Subcutaneous abdominal adipose tissue (tissue), 5 donors: ENCODE results near the gene PKP2.

Experiments used
- H3K27ac ChIP-seq: one replicate; pipeline ENCODE4 v1.7.0; 2013; ENCODE audit warnings: low read depth, mild to moderate bottlenecking, inconsistent platforms, low read length, moderate library complexity
- H3K27me3 ChIP-seq, 5 donors: one replicate each; pipeline ENCODE4 v1.7.0; 2013; ENCODE audit warnings: low read length in 5 of 5, inconsistent platforms in 1 of 5; ENCODE audit not compliant: control insufficient read depth in 5 of 5, insufficient read depth in 4 of 5
- H3K36me3 ChIP-seq, 5 donors: one replicate each; pipeline ENCODE4 v1.7.0; 2013; ENCODE audit warnings: low read length in 5 of 5; ENCODE audit not compliant: control insufficient read depth in 5 of 5, insufficient read depth in 5 of 5
- H3K4me1 ChIP-seq, 5 donors: one replicate each; pipeline ENCODE4 v1.7.0; 2013; ENCODE audit warnings: low read length in 5 of 5, mild to moderate bottlenecking in 3 of 5, moderate library complexity in 1 of 5; ENCODE audit not compliant: control insufficient read depth in 5 of 5, insufficient read depth in 5 of 5
- H3K4me3 ChIP-seq, 5 donors: one replicate each; pipeline ENCODE4 v1.7.0; 2013; ENCODE audit warnings: low read length in 5 of 5, low read depth in 1 of 5
- H3K9ac ChIP-seq, 5 donors: one replicate each; pipeline ENCODE4 v1.7.0; 2013; ENCODE audit warnings: low read length in 5 of 5, mild to moderate bottlenecking in 4 of 5, moderate library complexity in 3 of 5
- H3K9me3 ChIP-seq, 5 donors: one replicate each; pipeline ENCODE4 v1.7.0; 2013; ENCODE audit warnings: low read length in 5 of 5; ENCODE audit not compliant: control insufficient read depth in 5 of 5
- donor health status: healthy.
- donor health status: healthy.
- donor health status: healthy.
- donor health status: healthy.
- donor health status: healthy.

Gene PKP2

DNA sequence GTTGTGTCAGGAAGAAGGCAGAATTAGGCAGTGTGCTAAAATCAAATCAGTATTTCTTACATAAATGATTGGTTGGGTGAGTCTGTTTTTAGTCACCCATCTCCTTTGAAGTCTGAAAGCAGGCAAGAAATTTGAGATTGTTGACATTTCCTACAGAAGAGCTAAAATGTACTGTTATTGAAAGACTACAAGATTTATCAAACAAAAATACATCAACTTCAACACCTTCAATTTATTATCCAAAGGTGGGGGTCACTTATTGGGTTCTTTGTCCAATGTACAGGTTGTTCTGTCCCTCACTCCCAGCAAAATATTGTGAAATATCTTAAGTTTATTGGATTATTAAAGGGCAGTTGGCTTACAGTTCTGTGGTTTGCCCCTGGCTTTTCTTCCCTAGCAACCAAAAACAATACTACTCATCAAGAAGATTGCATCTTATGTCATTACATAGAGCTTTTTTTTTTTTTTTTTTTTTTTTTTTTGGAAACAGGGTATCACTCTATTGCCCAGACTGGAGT, 20.6 kb upstream of the PKP2 start:
- H3K9ac ChIP-seq, result no peak overlapping the region
- H3K27ac ChIP-seq, result no peak overlapping the region
- H3K9me3 ChIP-seq, result no peaks in the 10 kb centered on the region
- H3K4me1 ChIP-seq, result no peaks in the 10 kb centered on the region
- H3K4me3 ChIP-seq, result no peak overlapping the region
- H3K27me3 ChIP-seq, result no peaks in the 10 kb centered on the region
- H3K36me3 ChIP-seq, result no peaks in the 10 kb centered on the region

DNA sequence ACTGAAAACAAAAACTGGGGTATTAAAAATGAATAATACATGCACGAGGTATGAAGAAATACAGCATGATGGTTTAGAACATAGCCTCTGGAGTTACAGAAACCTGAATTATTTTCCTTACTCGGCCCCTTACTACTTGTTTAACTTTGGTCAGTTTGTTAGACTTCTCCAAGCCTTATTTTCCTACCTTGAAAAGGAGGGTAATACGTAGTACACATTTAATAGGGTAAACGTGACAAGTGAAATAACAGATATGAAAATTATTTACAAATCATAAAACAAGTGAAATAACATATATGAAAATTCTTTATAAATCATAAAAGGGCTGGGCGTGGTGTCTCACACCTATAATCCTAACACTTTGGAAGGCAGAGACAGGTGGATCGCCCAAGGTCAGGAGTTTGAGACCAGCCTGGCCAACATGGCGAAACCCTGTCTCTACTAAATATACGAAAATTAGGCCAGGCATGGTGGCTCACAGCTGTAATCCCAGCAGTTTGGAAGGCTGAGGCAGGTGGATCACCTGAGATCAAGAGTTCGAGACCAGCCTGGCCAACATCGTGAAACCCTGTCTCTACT, 11.4 kb upstream of the PKP2 start:
- Histone ChIP-seq H3K9me3 (no peaks in the 10 kb centered on the region), H3K4me3 (no peak overlapping the region), H3K36me3 (no peaks in the 10 kb centered on the region), H3K9ac (no peak overlapping the region), H3K4me1 (no peaks in the 10 kb centered on the region), H3K27me3 (no peaks in the 10 kb centered on the region), H3K27ac (no peak overlapping the region)

DNA sequence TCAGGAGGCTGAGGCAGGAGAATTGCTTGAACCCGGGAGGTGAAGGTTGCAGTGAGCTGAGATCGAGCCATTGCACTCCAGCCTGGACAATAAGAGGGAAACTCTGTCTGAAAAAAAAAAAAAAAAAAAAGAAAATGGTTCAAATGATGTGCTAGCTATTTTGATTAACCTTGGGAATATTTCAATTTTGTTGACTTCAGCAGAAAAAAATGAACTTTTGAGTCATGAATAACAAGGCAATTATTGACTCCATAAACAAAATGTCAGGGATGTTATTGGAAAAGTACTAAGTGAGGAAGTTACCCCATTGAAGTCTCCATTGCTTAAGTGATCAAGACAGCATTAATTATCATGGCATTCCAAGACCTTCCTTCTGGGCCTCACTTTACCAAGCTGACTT, 10.6 kb upstream of the PKP2 start:
- Histone ChIP-seq H3K27ac (no peak overlapping the region), H3K4me3 (no peak overlapping the region), H3K27me3 (no peaks in the 10 kb centered on the region), H3K36me3 (no peaks in the 10 kb centered on the region), H3K9ac (no peak overlapping the region), H3K9me3 (no peaks in the 10 kb centered on the region), H3K4me1 (no peaks in the 10 kb centered on the region)

GRCh38 chr12:32906399-32907165, 10.0 kb upstream of the PKP2 start:
- Histone ChIP-seq H3K9me3 (no peaks in the 10 kb centered on the region), H3K27ac (no peak overlapping the region), H3K27me3 (no peaks in the 10 kb centered on the region), H3K9ac (no peak overlapping the region), H3K36me3 (no peaks in the 10 kb centered on the region), H3K4me1 (no peaks in the 10 kb centered on the region), H3K4me3 (no peak overlapping the region)

GRCh38 chr12:32903763-32904162, 7.2 kb upstream of the PKP2 start:
- Histone ChIP-seq H3K27ac (no peak overlapping the region), H3K9me3 (no peaks in the 10 kb centered on the region)

DNA sequence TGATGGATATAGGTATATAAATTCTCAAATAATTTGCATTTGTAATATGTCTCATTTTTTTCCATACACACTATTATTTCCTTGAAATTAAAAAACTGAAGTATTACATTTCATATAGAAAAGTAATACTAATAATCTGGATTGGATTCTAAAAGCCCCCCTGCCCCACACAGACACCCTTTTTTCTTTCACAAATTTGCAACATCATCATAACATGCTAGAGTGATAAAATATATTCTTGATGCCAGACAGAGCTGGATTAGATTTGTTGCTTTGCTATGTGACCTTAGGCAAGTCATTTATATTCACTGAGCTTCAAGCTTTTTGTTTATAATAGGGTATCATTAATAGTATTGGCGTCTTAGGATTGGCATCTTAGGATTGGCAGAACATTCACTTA, 6.7 kb upstream of the PKP2 start:
- H3K27me3 ChIP-seq, result no peaks in the 10 kb centered on the region
- no peak overlapping the region for H3K9ac ChIP-seq
- H3K27ac ChIP-seq, result no peak overlapping the region
- H3K36me3 ChIP-seq, result no peaks in the 10 kb centered on the region
- no peak overlapping the region for H3K4me3 ChIP-seq
- H3K9me3 ChIP-seq, result no peaks in the 10 kb centered on the region
- H3K4me1 ChIP-seq, result no peaks in the 10 kb centered on the region

More at GRCh38 chr12:32903763-32904162, 7.2 kb upstream of the PKP2 start:
- no peak overlapping the region for H3K4me3 ChIP-seq
- no peaks in the 10 kb centered on the region for H3K36me3 ChIP-seq
- no peaks in the 10 kb centered on the region for H3K27me3 ChIP-seq
- no peak overlapping the region for H3K9ac ChIP-seq
- H3K4me1 ChIP-seq, result no peaks in the 10 kb centered on the region

DNA sequence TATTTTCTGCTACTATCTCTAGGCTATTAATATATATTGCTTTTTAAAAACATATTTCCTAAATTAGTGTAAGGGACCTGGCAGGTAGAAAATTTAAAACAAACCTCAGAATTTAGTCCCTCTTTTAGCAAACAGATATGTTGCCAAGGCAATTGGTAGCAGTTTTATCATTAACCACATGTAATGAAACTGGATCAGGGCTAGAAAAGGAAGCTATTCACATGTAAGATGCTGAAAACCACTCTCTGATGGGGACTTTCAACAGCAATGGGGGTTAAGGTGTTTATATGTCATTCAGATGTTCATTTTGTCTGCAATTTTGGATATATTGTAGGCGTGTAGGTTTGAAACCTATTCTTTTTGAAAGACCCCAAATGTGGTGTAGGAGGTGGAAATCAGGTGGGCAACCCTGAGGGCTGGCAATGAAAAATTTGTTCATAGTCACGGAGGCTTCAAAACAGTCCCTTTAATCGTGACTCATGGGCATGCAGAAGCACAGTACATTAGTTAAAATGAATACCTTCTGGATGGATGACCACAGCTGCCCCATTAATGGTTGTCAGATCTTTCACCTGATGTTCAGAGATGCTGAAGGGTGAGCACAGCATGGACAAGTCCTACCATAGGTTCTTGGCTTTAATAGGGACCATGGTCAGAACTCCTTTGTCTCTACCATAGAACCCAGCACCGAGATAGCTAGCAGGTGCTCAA, 5.9 kb upstream of the PKP2 start:
- Histone ChIP-seq H3K9me3 (no peaks in the 10 kb centered on the region), H3K4me3 (no peak overlapping the region), H3K27me3 (no peaks in the 10 kb centered on the region), H3K36me3 (no peaks in the 10 kb centered on the region), H3K4me1 (no peaks in the 10 kb centered on the region), H3K9ac (no peak overlapping the region), H3K27ac (no peak overlapping the region)

- no peak overlapping the region for H3K4me3 ChIP-seq
- H3K27ac ChIP-seq, result no peak overlapping the region
- H3K9ac ChIP-seq, result no peak overlapping the region
- H3K4me1 ChIP-seq, result peaks cover 0 to 6% (median 4%) of the 10 kb centered on the region in 5 donors
- H3K36me3 ChIP-seq, result no peaks in the 10 kb centered on the region
- H3K27me3 ChIP-seq, result no peaks in the 10 kb centered on the region
- H3K9me3 ChIP-seq, result no peaks in the 10 kb centered on the region
These were observed 5.0 kb upstream of the PKP2 start for GRCh38 chr12:32901553-32901952.

DNA sequence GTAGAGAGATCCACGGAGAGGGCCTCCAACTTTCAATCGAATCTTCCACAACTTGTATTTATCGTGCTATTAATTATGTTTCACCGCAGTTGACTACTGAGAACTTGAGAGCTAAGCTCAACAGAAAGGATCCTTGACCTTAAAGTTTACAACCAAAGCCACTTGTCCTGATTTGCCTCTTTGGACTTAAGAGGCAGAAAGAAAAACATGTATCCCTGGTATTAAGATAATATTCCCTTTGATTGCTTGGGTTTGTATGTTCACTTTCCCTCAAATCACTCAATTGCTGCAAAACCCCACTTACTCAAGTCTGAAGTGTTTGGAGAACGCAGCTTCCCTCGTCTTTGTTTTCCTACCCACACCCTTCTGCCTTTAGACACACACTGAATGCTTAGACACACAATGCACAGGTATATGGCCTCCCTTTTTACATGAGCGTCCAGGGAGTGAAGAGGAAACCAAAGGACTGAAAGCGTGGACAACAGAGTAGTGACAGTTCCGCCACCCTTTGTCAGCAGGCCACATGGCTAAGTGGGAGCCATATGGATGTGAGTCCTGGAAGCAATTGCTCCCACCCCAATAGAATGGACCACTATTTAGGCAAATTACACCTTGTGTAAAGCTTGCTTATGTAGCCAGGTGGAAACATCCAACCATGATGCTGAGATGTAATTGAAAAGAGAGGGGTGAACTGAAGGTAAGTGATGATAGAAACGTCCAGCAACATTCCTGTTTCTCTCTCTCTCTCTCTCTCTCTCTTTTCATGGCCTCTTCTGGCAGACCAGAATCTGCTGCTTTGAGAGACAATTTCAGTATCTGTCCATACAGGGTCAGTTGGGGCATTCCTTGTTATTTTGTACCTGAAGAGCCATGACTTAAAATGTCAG, 1.4 kb upstream of the PKP2 start:
- Histone ChIP-seq H3K27ac (no peak overlapping the region), H3K27me3 (peaks cover 0 to 16% (median 6%) of the 10 kb centered on the region in 5 donors), H3K4me3 (no peak overlapping the region), H3K36me3 (no peaks in the 10 kb centered on the region), H3K9me3 (no peaks in the 10 kb centered on the region), H3K9ac (no peak overlapping the region), H3K4me1 (peaks cover 0 to 22% (median 15%) of the 10 kb centered on the region in 5 donors)
